ENCODE data around the gene GGT6. TPM values are rescaled to one million over a fixed set of nuclear protein-coding genes. Genes with fewer than 3 reads are reported as not detected.

GGT6 gene
- total RNA-seq, 1 donor = not detected

- TF ChIP-seq, protein P1, sequence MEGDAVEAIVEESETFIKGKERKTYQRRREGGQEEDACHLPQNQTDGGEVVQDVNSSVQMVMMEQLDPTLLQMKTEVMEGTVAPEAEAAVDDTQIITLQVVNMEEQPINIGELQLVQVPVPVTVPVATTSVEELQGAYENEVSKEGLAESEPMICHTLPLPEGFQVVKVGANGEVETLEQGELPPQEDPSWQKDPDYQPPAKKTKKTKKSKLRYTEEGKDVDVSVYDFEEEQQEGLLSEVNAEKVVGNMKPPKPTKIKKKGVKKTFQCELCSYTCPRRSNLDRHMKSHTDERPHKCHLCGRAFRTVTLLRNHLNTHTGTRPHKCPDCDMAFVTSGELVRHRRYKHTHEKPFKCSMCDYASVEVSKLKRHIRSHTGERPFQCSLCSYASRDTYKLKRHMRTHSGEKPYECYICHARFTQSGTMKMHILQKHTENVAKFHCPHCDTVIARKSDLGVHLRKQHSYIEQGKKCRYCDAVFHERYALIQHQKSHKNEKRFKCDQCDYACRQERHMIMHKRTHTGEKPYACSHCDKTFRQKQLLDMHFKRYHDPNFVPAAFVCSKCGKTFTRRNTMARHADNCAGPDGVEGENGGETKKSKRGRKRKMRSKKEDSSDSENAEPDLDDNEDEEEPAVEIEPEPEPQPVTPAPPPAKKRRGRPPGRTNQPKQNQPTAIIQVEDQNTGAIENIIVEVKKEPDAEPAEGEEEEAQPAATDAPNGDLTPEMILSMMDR (IDR thresholded peaks at IDR 0.05; ENCODE audit: insufficient read depth, low read length) = no peak
- no peak for DNase-seq (ENCODE audit: low read depth)
- no peak overlapping the region for H3K4me3 ChIP-seq (ENCODE audit: low read depth, low read length)
Measured at GRCh38 chr17:4522661-4523060, 37.7 kb downstream of the GGT6 start.

DNA sequence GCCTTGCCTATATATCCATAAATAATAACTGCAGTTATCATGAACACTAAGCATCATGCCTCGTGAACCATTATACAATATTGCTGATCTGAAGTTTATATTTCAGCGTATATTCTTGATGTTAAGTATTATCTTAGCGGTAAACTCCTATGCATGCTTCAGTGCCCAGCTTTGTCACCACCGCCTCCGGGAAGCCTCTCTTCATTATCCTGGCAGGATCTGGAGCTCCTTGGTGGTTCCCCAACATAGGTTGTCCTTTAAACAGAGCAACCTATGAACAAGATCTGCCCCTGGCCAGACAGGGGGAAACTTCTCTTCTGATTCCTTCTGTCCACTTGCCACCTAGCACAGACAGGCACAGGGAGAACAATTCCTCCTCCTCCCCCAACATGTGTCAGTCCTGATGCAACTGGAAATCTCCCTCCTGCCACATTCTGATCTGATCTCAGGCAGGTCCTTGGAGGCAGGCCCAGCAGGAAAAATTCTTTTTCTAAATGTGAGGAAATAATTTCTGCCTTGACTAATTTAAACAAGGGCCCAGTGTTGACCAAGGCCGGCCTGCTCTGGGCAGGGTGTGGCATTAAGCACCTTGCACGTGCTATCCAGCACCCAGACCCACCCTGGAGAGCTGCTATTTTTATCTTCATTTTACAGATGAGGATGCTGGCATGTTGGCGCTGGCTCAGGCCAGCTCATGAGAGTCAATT is 39.3 kb downstream of the GGT6 start:
- TF ChIP-seq, protein P1 (IDR thresholded peaks at IDR 0.05; ENCODE audit: insufficient read depth, low read length) = no peak
- H3K4me3 ChIP-seq (ENCODE audit: low read depth, low read length) = no peak overlapping the region
- DNase-seq (ENCODE audit: low read depth) = peak; percentile 29

DNA sequence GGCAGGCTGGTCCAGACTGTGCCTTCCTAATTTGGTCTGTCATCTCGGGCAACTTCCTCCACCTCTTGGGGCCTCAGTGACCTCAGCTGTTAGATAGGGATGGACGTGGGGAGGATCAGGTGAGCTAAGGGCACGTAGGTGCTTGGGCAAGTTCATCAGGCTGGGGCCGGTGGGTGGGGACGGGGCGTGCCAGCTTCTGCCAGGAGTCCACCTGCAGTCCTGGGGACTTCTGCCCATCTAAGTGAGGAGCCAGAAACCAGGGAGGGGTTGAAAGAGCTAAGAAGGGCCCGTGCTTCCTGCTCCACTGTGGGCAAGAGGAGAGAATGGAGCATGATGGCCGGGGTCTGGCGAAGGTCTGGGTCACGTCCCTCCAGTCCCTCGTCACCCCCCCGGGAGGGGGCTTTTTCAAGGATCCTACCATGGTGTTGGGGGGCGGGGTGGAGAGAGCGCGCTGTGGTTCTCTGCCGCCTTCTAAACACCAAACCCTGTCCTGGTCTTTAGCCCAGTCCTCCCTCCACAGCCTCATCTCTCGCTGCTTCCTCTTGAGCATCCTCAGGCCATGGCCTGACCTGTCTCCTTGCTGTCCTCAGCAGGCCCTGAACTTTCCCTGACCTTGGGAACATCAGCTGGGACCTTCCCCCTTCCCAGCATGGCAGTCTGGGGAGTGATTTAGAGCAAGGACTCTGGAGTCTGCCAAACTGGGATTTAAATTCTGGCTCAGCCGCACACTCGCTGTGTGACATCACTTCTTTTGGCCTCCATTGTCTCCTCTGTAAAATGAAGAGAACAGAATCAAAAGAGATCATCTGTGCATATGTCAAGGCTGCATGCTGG is 40.1 kb downstream of the GGT6 start:
- H3K4me3 ChIP-seq (ENCODE audit: low read depth, low read length) = no peak overlapping the region
- TF ChIP-seq, protein P1 (IDR thresholded peaks at IDR 0.05; ENCODE audit: insufficient read depth, low read length) = no peak
- DNase-seq (ENCODE audit: low read depth) = peak; percentile 22

GRCh38 chr17:4519361-4519788 is 41.0 kb downstream of the GGT6 start:
- no peak overlapping the region for H3K4me3 ChIP-seq (ENCODE audit: low read depth, low read length)
- TF ChIP-seq, protein P1 (IDR thresholded peaks at IDR 0.05; ENCODE audit: insufficient read depth, low read length) = no peak
- no peak for DNase-seq (ENCODE audit: low read depth)

DNA sequence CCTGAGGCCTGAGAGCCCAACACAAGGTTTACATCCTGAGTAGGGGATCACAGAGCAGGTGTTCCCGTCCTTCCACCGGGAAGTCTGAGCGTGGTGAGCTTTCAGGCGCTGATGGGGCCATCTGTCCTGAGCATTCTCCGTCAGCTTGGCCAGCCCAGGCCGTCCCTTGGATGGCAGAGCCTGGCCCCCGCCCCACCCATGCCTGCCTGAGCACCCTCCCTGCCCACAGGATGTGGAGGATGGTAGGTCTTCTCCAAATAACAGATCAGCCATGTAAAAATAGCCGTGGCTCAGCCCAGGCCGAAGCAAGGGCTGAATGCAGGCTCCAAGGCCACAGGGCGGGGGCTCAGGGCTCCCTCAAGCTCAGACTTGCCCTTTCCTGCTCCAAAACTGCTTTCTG is 41.5 kb downstream of the GGT6 start:
- TF ChIP-seq, protein P1 (IDR thresholded peaks at IDR 0.05; ENCODE audit: insufficient read depth, low read length) = no peak
- no peak for DNase-seq (ENCODE audit: low read depth)
- H3K4me3 ChIP-seq (ENCODE audit: low read depth, low read length) = no peak overlapping the region

GRCh38 chr17:4516735-4517134 is 43.6 kb downstream of the GGT6 start:
- H3K4me3 ChIP-seq (ENCODE audit: low read depth, low read length) = no peak overlapping the region
- TF ChIP-seq, protein P1 (IDR thresholded peaks at IDR 0.05; ENCODE audit: insufficient read depth, low read length) = no peak
- peak; percentile 76 for DNase-seq (ENCODE audit: low read depth)

Data from fibroblast of the aortic adventitia (primary cell).